ENCODE data around the gene PADI6.
A peak's percentile ranks its signal among the peaks of the same experiment; 100 is the strongest.

Gene PADI6

GRCh38 chr1:17441993-17442357, 70.0 kb downstream of the PADI6 start:
- peak overlapping the region; percentile 1; the same call in 1 of the 2 replicates for H3K27ac ChIP-seq
- TF ChIP-seq CTCF (conservative IDR thresholded peaks at IDR 0.05) = no peak

GRCh38 chr1:17442841-17443240, 70.8 kb downstream of the PADI6 start:
- no peak overlapping the region for H3K27ac ChIP-seq
- TF ChIP-seq CTCF (conservative IDR thresholded peaks at IDR 0.05) = no peak

GRCh38 chr1:17447501-17447992, 75.6 kb downstream of the PADI6 start:
- TF ChIP-seq CTCF (conservative IDR thresholded peaks at IDR 0.05) = no peak
- no peak overlapping the region for H3K27ac ChIP-seq

All from VCaP (cell line).